Right atrium auricular region (tissue), 2 donors: Measurements from ENCODE around the gene CCDC172. TPM values are rescaled to one million over a fixed set of nuclear protein-coding genes. Genes with fewer than 3 reads are reported as not detected.

Experiments
- DNase-seq: peaks from one replicate; pipeline ENCODE4 v3.0.0-alpha.2; 2019; ENCODE audit warnings: low spot score
- H3K27ac ChIP-seq, 2 donors: fragments of 200-600 bp; sonication (generic); 1 replicate in 1 of 2; 2 replicates in 1 of 2; pipeline ENCODE4 v1.5.1; 2016 to 2019
- H3K27me3 ChIP-seq, 2 donors: fragments of 200-600 bp; sonication (generic); one replicate each; pipeline versions ENCODE4 v1.5.1 to v1.6.0; 2017 to 2019
- H3K36me3 ChIP-seq: fragments of 200-600 bp; sonication (generic); one replicate; pipeline ENCODE4 v1.5.1; 2016
- H3K4me1 ChIP-seq, 2 donors: fragments of 200-600 bp; sonication (generic); one replicate each; pipeline versions ENCODE4 v1.5.1 to v1.6.0; 2017 to 2019
- H3K4me3 ChIP-seq, 2 donors: fragments of 200-600 bp; sonication (generic); 1 replicate in 1 of 2; 2 replicates in 1 of 2; pipeline ENCODE4 v1.5.1; 2017 to 2019; ENCODE audit warnings: mild to moderate bottlenecking in 1 of 2, moderate library complexity in 1 of 2
- H3K9me3 ChIP-seq, 2 donors: fragments of 200-600 bp; sonication (generic); one replicate each; pipeline ENCODE4 v1.5.1; 2019
- total RNA-seq, 2 donors: library from RNA; depleted of rRNA; stranded (reverse); fragments of >200 nt; gene quantifications; one replicate each; pipeline ENCODE4 v1.1.0, GENCODE V29; 2016
- TF ChIP-seq, protein P1 (sequence below), 2 donors: fragments of 200-600 bp; sonication (generic); IDR thresholded peaks; one replicate each; pipeline ENCODE4 v1.5.1; 2019; ENCODE audit warnings: antibody characterized with exemption in 2 of 2

The CCDC172 gene, protein sequence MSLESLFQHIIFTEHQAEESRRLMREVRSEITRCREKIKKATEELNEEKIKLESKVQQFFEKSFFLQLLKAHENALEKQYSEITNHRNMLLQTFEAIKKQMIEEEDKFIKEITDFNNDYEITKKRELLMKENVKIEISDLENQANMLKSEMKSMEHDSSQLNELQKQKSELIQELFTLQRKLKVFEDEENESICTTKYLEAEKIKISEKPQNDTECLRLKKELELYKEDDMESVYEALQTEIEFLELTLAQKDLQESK
- not detected for total RNA-seq

DNA sequence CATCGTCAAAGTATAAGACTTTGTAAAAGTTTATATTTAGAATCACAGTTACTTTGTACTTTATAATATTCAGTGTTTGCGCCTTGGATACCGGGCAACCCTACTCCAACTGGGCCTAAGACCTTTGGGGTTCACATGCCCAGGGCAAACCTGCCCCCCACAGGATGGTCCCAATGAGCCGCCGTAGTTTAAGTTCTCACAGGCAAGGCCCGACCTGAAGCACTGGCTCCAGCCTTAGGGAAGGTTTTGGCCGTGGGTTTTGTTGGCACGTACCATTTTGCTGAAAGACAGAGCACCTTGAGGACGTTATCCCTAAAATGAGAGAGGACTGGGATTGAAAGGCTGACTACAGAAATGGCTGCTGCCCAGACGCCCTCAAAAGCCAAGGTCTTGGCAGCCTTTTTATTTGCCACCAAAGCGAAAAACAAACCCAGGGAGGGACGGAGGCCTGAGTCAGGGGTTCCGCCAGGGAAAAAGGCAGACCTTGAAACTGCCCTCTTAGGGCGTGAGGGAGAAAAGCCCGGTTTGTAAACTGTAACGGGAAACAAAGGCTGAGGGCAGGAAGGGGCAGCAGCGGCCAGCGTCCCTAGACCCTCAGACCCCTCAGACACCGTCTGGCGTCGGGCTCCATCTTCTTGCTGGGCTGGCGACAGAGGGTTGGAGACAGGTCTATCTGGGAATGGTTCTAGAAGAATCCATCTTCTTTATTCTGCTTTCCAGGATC lies at the start of gene CCDC172:
TSS of gene CCDC172 (plus strand) at position 222 of the 724 bp plus-strand sequence. CDS start 564 bp downstream, outside the sequence.
- Histone ChIP-seq H3K27me3 (no peaks in the 10 kb centered on the region), H3K36me3 (no peaks in the 10 kb centered on the region), H3K4me1 (no peaks in the 10 kb centered on the region), H3K9me3 (no peaks in the 10 kb centered on the region), H3K27ac (no peak within 1 kb of the TSS), H3K4me3 (no peak within 1 kb of the TSS)
- no peak for DNase-seq
- TF ChIP-seq, protein P1, sequence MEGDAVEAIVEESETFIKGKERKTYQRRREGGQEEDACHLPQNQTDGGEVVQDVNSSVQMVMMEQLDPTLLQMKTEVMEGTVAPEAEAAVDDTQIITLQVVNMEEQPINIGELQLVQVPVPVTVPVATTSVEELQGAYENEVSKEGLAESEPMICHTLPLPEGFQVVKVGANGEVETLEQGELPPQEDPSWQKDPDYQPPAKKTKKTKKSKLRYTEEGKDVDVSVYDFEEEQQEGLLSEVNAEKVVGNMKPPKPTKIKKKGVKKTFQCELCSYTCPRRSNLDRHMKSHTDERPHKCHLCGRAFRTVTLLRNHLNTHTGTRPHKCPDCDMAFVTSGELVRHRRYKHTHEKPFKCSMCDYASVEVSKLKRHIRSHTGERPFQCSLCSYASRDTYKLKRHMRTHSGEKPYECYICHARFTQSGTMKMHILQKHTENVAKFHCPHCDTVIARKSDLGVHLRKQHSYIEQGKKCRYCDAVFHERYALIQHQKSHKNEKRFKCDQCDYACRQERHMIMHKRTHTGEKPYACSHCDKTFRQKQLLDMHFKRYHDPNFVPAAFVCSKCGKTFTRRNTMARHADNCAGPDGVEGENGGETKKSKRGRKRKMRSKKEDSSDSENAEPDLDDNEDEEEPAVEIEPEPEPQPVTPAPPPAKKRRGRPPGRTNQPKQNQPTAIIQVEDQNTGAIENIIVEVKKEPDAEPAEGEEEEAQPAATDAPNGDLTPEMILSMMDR (IDR thresholded peaks at IDR 0.05) = no peak

DNA sequence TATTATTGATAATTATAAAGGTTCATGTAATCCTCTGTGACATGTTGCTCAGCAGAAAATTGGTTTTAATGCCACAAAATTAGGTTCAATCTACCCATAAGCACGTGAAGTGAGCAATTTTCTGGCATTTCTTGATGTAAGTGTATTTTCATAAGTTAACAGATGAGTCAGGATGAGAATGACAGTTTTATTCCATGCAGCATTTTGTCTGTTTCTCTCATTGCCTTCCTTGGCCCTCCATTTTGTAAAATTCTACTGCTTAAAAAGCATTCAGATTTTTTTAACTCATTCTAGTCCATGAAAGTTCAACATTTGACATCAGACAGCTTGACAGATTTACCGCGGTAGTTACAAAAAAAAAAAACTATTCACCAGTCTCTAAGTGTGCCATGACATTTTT lies 47.3 kb upstream of the CCDC172 start:
- Histone ChIP-seq H3K9me3 (no peaks in the 10 kb centered on the region), H3K36me3 (no peaks in the 10 kb centered on the region), H3K27ac (no peak overlapping the region), H3K4me3 (no peak overlapping the region), H3K27me3 (peaks cover 0 to 4% of the 10 kb centered on the region in 2 donors), H3K4me1 (peaks cover 0 to 18% of the 10 kb centered on the region in 2 donors)
- TF ChIP-seq, protein P1 (IDR thresholded peaks at IDR 0.05) = no peak
- no peak for DNase-seq

DNA sequence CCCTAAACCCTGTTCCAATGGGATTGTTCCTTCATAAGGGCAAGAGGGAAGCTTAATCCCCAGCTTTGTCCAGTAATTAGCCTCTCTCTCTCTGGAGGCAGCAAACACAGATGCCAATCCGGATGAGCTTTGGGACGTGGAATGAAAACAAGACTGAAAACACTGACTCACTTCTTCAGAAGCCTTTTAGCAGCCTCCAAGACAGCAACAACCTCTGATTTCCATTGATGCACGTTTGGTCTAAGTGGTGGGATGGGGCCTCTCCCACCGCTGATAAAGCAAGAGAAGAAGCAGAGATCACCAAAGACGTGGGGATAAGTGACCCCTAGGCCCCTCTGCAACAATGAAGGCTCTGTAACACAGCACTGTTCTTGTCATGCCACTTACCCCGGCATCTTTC lies 45.4 kb upstream of the CCDC172 start:
- Histone ChIP-seq H3K36me3 (no peaks in the 10 kb centered on the region), H3K4me3 (no peak overlapping the region), H3K27ac (no peak overlapping the region), H3K27me3 (no peaks in the 10 kb centered on the region), H3K9me3 (no peaks in the 10 kb centered on the region), H3K4me1 (peaks cover 0 to 4% of the 10 kb centered on the region in 2 donors)
- TF ChIP-seq, protein P1 (IDR thresholded peaks at IDR 0.05) = no peak
- DNase-seq = no peak

DNA sequence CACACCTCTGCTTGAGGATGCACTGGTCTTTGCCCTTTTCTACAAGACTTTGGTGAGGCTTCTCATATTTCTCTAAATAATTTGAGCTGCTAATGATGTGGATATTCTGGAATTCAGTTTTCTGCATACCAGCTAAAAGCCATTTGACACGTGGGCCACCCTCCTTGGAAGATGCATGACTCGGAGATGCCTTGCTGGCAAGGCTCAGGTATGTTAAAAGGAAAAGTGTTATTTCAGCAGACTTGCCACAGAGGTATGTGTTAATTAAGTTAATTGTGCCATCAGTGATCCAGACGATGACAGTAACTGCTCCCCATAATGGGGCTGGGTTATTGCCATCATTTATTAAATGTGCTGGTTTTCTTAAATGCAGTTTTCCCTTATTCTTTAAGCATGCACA lies 42.5 kb upstream of the CCDC172 start:
- TF ChIP-seq, protein P1 (IDR thresholded peaks at IDR 0.05) = no peak
- Histone ChIP-seq H3K9me3 (no peaks in the 10 kb centered on the region), H3K27ac (no peak overlapping the region), H3K27me3 (no peaks in the 10 kb centered on the region), H3K4me1 (no peaks in the 10 kb centered on the region), H3K36me3 (no peaks in the 10 kb centered on the region), H3K4me3 (no peak overlapping the region)
- no peak for DNase-seq

DNA sequence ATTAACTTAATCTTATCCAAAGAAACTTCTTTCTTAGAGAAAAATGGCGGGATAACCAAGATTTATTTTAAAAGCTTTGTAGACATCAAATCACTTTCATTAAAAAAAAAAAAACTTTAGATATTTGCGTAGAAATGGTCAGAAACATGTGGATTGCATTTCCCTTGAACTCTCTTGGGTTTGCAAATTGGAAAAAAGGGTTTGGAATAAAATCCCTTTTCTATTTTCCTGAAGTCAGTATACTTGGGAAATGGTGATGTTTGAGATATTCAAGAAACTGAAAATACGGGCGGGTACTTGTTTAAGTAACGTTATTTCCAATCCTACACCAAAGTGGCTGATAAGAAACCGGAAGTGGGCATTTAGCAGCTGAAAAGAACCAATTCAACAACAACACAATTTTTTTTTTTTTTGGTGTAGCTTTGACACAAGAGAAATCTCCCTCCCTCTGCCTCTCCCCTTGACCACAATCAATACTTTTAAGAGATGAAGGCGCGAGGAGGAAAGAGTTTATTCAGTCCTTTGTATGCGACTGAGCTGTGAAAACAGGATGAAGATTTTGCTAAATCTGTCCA lies 37.5 kb upstream of the CCDC172 start:
- H3K36me3 ChIP-seq = no peaks in the 10 kb centered on the region
- TF ChIP-seq, protein P1 (IDR thresholded peaks at IDR 0.05) = no peak
- no peaks in the 10 kb centered on the region for H3K27me3 ChIP-seq
- DNase-seq = no peak
- H3K4me3 ChIP-seq = no peak overlapping the region
- H3K9me3 ChIP-seq = no peaks in the 10 kb centered on the region
- H3K27ac ChIP-seq = no peak overlapping the region
- H3K4me1 ChIP-seq = no peaks in the 10 kb centered on the region
